ENCODE measurements around the gene SSNA1. TPM values are rescaled to one million over a fixed set of nuclear protein-coding genes. Genes with fewer than 3 reads are reported as not detected.
A peak's percentile ranks its signal among the peaks of the same experiment; 100 is the strongest.

The SSNA1 gene
- total and polyA plus RNA-seq, 9 of the 15 experiments (the other 6 are each of a cell fraction or from before 2014, with no cell fraction given) = 1.9 to 130 (median 57.1) TPM

DNA sequence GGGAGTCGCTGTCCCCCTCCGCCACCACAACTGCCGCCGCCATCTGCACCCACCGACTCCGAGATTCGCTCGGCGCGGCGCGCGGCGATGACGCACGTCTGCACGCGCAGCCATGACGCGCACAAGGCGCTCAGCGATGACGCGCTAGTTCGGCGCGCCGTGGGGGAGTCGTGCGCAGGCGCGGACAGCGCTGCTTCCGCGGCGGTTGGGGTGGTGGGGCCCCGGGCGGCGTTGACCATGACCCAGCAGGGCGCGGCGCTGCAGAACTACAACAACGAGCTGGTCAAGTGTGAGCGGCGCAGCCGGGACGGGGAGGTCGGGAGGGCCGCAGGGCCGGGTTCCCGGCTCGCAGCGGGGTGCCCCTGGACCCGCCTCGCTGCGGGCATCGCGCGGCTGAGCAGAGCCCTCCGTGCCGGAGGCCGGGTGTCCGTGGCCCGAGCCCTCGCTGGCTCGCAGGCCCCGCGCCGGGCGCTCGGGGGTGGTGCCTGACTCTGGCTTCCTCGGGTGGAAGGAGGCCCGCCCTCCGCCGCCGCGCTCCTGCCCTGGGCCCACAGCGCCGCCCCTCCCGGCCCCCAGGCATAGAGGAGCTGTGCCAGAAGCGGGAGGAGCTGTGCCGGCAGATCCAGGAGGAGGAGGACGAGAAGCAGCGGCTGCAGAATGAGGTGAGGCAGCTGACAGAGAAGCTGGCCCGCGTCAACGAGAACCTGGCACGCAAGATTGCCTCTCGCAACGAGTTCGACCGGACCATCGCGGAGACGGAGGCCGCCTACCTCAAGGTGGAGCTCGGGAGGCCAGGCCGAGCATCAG lies at the start of gene SSNA1, which contains the start of gene ANAPC2 (continued):
- no peak for TF ChIP-seq NEUROD1 (IDR thresholded peaks at IDR 0.05; ENCODE audit: borderline replicate concordance, low read depth, low read length, partially characterized antibody)
- peak; percentile 92 for TF ChIP-seq RBBP5 (IDR thresholded peaks at IDR 0.05; ENCODE audit: borderline replicate concordance, insufficient read depth, low read length, poor library complexity, severe bottlenecking)
- peak; percentile 2 for TF ChIP-seq ZFP36 (IDR thresholded peaks at IDR 0.05; ENCODE audit: low read depth, low read length, partially characterized antibody)
- peak; percentile 80 for TF ChIP-seq HNRNPL (IDR thresholded peaks at IDR 0.05; ENCODE audit: low read depth, low read length)
- no peak for TF ChIP-seq CEBPG (CRISPR knock-in tag; IDR thresholded peaks at IDR 0.05)
- TF ChIP-seq CEBPG (tag; conservative IDR thresholded peaks at IDR 0.05 in 1 of 2, IDR thresholded peaks at IDR 0.05 in 1 of 2) = no peak
- no peak for TF ChIP-seq ZC3H8 (IDR thresholded peaks at IDR 0.05)
- TF ChIP-seq POU5F1 (IDR thresholded peaks at IDR 0.05; ENCODE audit: borderline replicate concordance, low read depth, low read length, partially characterized antibody) = peak; percentile 83
- no peak for TF ChIP-seq FOXJ3 (CRISPR knock-in tag; IDR thresholded peaks at IDR 0.05)
- no peak for TF ChIP-seq ZNF644 (tag; IDR thresholded peaks at IDR 0.05; ENCODE audit: low read depth)
- TF ChIP-seq MAFF (IDR thresholded peaks at IDR 0.05; ENCODE audit: low read length) = no peak
- no peak for TF ChIP-seq SAFB2 (IDR thresholded peaks at IDR 0.05; ENCODE audit: borderline replicate concordance, low read depth, low read length, severe bottlenecking)
- no peak for TF ChIP-seq PCBP2 (IDR thresholded peaks at IDR 0.05; ENCODE audit: low read depth, low read length, poor library complexity, severe bottlenecking)
- no peak for TF ChIP-seq ZNF780A (CRISPR knock-in tag; IDR thresholded peaks at IDR 0.05)
- no peak for TF ChIP-seq CHD4 (IDR thresholded peaks at IDR 0.05; ENCODE audit: insufficient read depth, insufficient replicate concordance, low read depth, low read length, poor library complexity, severe bottlenecking)
- no peak for TF ChIP-seq ZKSCAN3 (CRISPR knock-in tag; IDR thresholded peaks at IDR 0.05)
- TF ChIP-seq GATAD2B (IDR thresholded peaks at IDR 0.05; ENCODE audit: borderline replicate concordance) = no peak; the same call in 1 of the 2 replicates
- TF ChIP-seq NFYB (IDR thresholded peaks at IDR 0.05; ENCODE audit: extremely low read depth, insufficient read length) = no peak
- peak; percentile 66; the same call in 1 of the 2 replicates for TF ChIP-seq ZEB2 (IDR thresholded peaks at IDR 0.05)
- TF ChIP-seq, protein P1, sequence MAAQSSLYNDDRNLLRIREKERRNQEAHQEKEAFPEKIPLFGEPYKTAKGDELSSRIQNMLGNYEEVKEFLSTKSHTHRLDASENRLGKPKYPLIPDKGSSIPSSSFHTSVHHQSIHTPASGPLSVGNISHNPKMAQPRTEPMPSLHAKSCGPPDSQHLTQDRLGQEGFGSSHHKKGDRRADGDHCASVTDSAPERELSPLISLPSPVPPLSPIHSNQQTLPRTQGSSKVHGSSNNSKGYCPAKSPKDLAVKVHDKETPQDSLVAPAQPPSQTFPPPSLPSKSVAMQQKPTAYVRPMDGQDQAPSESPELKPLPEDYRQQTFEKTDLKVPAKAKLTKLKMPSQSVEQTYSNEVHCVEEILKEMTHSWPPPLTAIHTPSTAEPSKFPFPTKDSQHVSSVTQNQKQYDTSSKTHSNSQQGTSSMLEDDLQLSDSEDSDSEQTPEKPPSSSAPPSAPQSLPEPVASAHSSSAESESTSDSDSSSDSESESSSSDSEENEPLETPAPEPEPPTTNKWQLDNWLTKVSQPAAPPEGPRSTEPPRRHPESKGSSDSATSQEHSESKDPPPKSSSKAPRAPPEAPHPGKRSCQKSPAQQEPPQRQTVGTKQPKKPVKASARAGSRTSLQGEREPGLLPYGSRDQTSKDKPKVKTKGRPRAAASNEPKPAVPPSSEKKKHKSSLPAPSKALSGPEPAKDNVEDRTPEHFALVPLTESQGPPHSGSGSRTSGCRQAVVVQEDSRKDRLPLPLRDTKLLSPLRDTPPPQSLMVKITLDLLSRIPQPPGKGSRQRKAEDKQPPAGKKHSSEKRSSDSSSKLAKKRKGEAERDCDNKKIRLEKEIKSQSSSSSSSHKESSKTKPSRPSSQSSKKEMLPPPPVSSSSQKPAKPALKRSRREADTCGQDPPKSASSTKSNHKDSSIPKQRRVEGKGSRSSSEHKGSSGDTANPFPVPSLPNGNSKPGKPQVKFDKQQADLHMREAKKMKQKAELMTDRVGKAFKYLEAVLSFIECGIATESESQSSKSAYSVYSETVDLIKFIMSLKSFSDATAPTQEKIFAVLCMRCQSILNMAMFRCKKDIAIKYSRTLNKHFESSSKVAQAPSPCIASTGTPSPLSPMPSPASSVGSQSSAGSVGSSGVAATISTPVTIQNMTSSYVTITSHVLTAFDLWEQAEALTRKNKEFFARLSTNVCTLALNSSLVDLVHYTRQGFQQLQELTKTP (IDR thresholded peaks at IDR 0.05; ENCODE audit: low read depth in 1 of 2, partially characterized antibody in 2 of 2) = no peak
- TF ChIP-seq, protein P2, sequence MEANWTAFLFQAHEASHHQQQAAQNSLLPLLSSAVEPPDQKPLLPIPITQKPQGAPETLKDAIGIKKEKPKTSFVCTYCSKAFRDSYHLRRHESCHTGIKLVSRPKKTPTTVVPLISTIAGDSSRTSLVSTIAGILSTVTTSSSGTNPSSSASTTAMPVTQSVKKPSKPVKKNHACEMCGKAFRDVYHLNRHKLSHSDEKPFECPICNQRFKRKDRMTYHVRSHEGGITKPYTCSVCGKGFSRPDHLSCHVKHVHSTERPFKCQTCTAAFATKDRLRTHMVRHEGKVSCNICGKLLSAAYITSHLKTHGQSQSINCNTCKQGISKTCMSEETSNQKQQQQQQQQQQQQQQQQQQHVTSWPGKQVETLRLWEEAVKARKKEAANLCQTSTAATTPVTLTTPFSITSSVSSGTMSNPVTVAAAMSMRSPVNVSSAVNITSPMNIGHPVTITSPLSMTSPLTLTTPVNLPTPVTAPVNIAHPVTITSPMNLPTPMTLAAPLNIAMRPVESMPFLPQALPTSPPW (CRISPR knock-in tag; IDR thresholded peaks at IDR 0.05) = peak; percentile 86
- peak; percentile 97 for TF ChIP-seq HCFC1 (IDR thresholded peaks at IDR 0.05; ENCODE audit: low read depth, low read length)
- no peak for TF ChIP-seq ESRRB (CRISPR knock-in tag; IDR thresholded peaks at IDR 0.05; ENCODE audit: borderline replicate concordance)
